GM12801 (cell line): ENCODE data around the gene CEACAM3.

Experiments
- TF ChIP-seq, protein P1 (sequence below): IDR thresholded peaks from one replicate; pipeline ENCODE4 v1.5.1; 2011; ENCODE audit warnings: control low read depth; ENCODE audit not compliant: insufficient read length; ENCODE audit errors: extremely low read depth

CEACAM3 gene

DNA sequence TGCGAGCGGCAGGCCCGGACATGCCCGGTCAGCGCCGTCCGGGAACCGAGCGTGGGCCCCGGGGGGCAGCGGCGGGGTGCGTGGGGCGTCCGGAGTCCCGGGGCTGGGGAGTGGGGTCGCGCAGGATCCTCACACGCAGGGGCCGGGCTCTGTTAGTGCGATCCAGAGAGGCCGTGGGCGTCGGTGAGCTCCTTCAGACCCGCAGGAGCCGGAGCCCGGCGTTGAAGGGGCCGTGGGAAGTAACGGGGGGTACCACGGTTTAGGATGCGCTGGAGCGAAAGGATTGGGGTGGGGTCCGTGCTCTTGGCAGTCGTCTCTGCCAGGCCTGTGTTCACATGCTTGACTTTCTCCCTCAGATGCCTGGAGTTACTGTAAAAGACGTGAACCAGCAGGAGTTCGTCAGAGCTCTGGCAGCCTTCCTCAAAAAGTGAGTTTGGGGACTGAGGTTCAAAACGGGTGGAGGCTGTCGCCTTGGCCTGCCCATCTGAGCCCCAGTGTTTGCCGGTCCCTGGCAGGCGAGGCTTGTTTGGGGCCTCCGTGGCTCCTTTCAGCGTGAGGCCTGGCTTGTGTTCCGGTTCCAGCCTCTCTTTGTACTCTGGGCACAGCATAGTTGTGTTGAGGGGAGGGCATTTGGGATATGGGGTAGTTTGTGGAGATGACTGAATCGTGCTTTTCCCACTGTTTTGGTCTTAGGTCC lies 64.2 kb downstream of the CEACAM3 start:
- TF ChIP-seq, protein P1, sequence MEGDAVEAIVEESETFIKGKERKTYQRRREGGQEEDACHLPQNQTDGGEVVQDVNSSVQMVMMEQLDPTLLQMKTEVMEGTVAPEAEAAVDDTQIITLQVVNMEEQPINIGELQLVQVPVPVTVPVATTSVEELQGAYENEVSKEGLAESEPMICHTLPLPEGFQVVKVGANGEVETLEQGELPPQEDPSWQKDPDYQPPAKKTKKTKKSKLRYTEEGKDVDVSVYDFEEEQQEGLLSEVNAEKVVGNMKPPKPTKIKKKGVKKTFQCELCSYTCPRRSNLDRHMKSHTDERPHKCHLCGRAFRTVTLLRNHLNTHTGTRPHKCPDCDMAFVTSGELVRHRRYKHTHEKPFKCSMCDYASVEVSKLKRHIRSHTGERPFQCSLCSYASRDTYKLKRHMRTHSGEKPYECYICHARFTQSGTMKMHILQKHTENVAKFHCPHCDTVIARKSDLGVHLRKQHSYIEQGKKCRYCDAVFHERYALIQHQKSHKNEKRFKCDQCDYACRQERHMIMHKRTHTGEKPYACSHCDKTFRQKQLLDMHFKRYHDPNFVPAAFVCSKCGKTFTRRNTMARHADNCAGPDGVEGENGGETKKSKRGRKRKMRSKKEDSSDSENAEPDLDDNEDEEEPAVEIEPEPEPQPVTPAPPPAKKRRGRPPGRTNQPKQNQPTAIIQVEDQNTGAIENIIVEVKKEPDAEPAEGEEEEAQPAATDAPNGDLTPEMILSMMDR, result no peak
